Nephron (organoid): ENCODE measurements around the gene RPS6KA4.
"Not testable (repeated sequence)": the region's sequence is repeated elsewhere in the genome, so short reads cannot be mapped to it uniquely, and the experiment has no call there.

Experiments
- H3K27ac Mint-ChIP-seq, 3 experiments: 2 replicates each; pipeline ENCODE4 v1.8.0; 2020; ENCODE audit warnings: mixed read lengths in 3 of 3, mild to moderate bottlenecking in 2 of 3, moderate library complexity in 1 of 3
- H3K27me3 Mint-ChIP-seq: 2 replicates; pipeline ENCODE4 v1.8.0; 2021; ENCODE audit warnings: low read depth, mild to moderate bottlenecking, moderate library complexity, mixed read lengths
- H3K36me3 Mint-ChIP-seq: 2 replicates; pipeline ENCODE4 v1.8.0; 2020; ENCODE audit warnings: low read depth, mixed read lengths
- H3K4me1 Mint-ChIP-seq: 2 replicates; pipeline ENCODE4 v1.8.0; 2020; ENCODE audit warnings: mixed read lengths
- H3K4me3 Mint-ChIP-seq, 3 experiments: 2 replicates each; pipeline ENCODE4 v1.8.0; 2020; ENCODE audit warnings: mild to moderate bottlenecking in 3 of 3, mixed read lengths in 3 of 3, moderate library complexity in 2 of 3
- H3K9me3 Mint-ChIP-seq: 2 replicates; pipeline ENCODE4 v1.8.0; 2020; ENCODE audit warnings: mixed read lengths
- CTCF ChIP-seq, 3 experiments: fragments of 200-600 bp; sonication (generic); IDR thresholded peaks; one replicate each; pipeline ENCODE4 v1.5.0; 2021; ENCODE audit warnings: antibody characterized with exemption in 3 of 3; ENCODE audit not compliant: unreplicated experiment in 3 of 3

RPS6KA4 gene

GRCh38 chr11:64415996-64416728 is 57.2 kb downstream of the RPS6KA4 start:
- TF ChIP-seq CTCF (IDR thresholded peaks at IDR 0.05; ENCODE audit: unreplicated experiment in 3 of 3): no peak
- Mint-ChIP-seq H3K27ac (no peak overlapping the region), H3K36me3 (no peaks in the 10 kb centered on the region), H3K9me3 (no peaks in the 10 kb centered on the region), H3K27me3 (peaks cover 4% of the 10 kb centered on the region), H3K4me3 (no peak overlapping the region), H3K4me1 (peaks cover 12% of the 10 kb centered on the region)

GRCh38 chr11:64418233-64418632 is 59.3 kb downstream of the RPS6KA4 start:
- not testable (repeated sequence) for H3K27me3 Mint-ChIP-seq, H3K36me3 Mint-ChIP-seq, H3K27ac Mint-ChIP-seq, H3K4me3 Mint-ChIP-seq
- Mint-ChIP-seq H3K4me1 (peaks cover 11% of the 10 kb centered on the region), H3K9me3 (peaks cover 17% of the 10 kb centered on the region)

GRCh38 chr11:64419257-64419790 is 60.4 kb downstream of the RPS6KA4 start:
- H3K4me1 Mint-ChIP-seq: peaks cover 11% of the 10 kb centered on the region
- H3K9me3 Mint-ChIP-seq: peaks cover 19% of the 10 kb centered on the region
- peaks cover 4% of the 10 kb centered on the region for H3K27me3 Mint-ChIP-seq
- no peak overlapping the region for H3K4me3 Mint-ChIP-seq
- TF ChIP-seq CTCF (IDR thresholded peaks at IDR 0.05; ENCODE audit: unreplicated experiment in 3 of 3): no peak
- H3K27ac Mint-ChIP-seq: no peak overlapping the region
- peaks cover 6% of the 10 kb centered on the region for H3K36me3 Mint-ChIP-seq

GRCh38 chr11:64419818-64420485 is 61.0 kb downstream of the RPS6KA4 start:
- H3K27me3 Mint-ChIP-seq: peaks cover 4% of the 10 kb centered on the region
- H3K4me3 Mint-ChIP-seq: no peak overlapping the region
- H3K36me3 Mint-ChIP-seq: peaks cover 6% of the 10 kb centered on the region
- peaks cover 19% of the 10 kb centered on the region for H3K9me3 Mint-ChIP-seq
- H3K4me1 Mint-ChIP-seq: peaks cover 7% of the 10 kb centered on the region
- H3K27ac Mint-ChIP-seq: no peak overlapping the region
- TF ChIP-seq CTCF (IDR thresholded peaks at IDR 0.05; ENCODE audit: unreplicated experiment in 3 of 3): no peak
